K562 (cell line): ENCODE measurements around the gene AK2. TPM values are rescaled to one million over a fixed set of nuclear protein-coding genes. Genes with fewer than 3 reads are reported as not detected.

Source experiments
- FOSL1 ChIP-seq: fragments of 200-800 bp; sonication (Bioruptor generic); conservative IDR thresholded peaks from 2 replicates; pipeline ENCODE4 v1.6.1; 2016; ENCODE audit warnings: missing genetic modification characterization, missing compliant biosample characterization
- HLTF ChIP-seq: fragments of 450-650 bp; IDR thresholded peaks from 2 replicates; pipeline ENCODE4 v1.6.1; 2016
- MAZ ChIP-seq, 2 experiments: fragments of 450-650 bp in 1 of 2; sonication (generic) in 1 of 2; formaldehyde crosslinking; IDR thresholded peaks in 1 of 2; conservative IDR thresholded peaks in 1 of 2; 2 replicates each; pipeline versions ENCODE4 v1.4.0 to v1.5.0; 2020; ENCODE audit warnings: mild to moderate bottlenecking in 1 of 2, missing genetic modification reagents in 1 of 2
- MXD1 ChIP-seq: fragments of 250-450 bp; sonication (Bioruptor Pico); IDR thresholded peaks from 2 replicates; pipeline ENCODE4 v1.8.0; 2021; ENCODE audit warnings: borderline replicate concordance, mild to moderate bottlenecking, moderate library complexity; ENCODE audit not compliant: poor library complexity, severe bottlenecking
- NFATC3 ChIP-seq: fragments of 450-650 bp; IDR thresholded peaks from 2 replicates; pipeline ENCODE4 v1.6.1; 2017; ENCODE audit warnings: mild to moderate bottlenecking
- NFIX ChIP-seq: fragments of 250-450 bp; sonication (Bioruptor Pico); IDR thresholded peaks from 2 replicates; pipeline ENCODE4 v1.4.0; 2020; ENCODE audit warnings: low read depth, mild to moderate bottlenecking, moderate library complexity
- PRMT5 ChIP-seq: sonication (generic); formaldehyde crosslinking; IDR thresholded peaks from 2 replicates; pipeline ENCODE4 v1.5.0; 2020; ENCODE audit warnings: missing genetic modification reagents
- SLC30A9 ChIP-seq: fragments of 250-450 bp; sonication (Bioruptor Pico); IDR thresholded peaks from 2 replicates; pipeline ENCODE4 v1.8.0; 2022; ENCODE audit warnings: mild to moderate bottlenecking, moderate library complexity
- STAG1 ChIP-seq: sonication (generic); formaldehyde crosslinking; IDR thresholded peaks from 2 replicates; pipeline ENCODE4 v1.5.0; 2020; ENCODE audit warnings: missing genetic modification reagents, borderline replicate concordance
- TAF1 ChIP-seq: IDR thresholded peaks from 2 replicates; pipeline ENCODE4 v1.6.1; 2011; ENCODE audit warnings: mild to moderate bottlenecking, low read length, moderate library complexity; ENCODE audit not compliant: insufficient read depth, control insufficient read depth, severe bottlenecking; ENCODE audit errors: extremely low read depth
- TCF7L2 ChIP-seq: fragments of 150-350 bp; IDR thresholded peaks from 2 replicates; pipeline ENCODE4 v1.6.1; 2016; ENCODE audit warnings: low read depth, mild to moderate bottlenecking, low read length, moderate library complexity
- THRA ChIP-seq: fragments of 450-650 bp; IDR thresholded peaks from 2 replicates; pipeline ENCODE4 v1.6.1; 2017; ENCODE audit warnings: mild to moderate bottlenecking, moderate library complexity
- YY1 ChIP-seq, 3 experiments: IDR thresholded peaks; 2 replicates each; pipeline ENCODE4 v1.6.1; 2011; ENCODE audit warnings: low read length in 2 of 3, mild to moderate bottlenecking in 2 of 3, moderate library complexity in 2 of 3, borderline replicate concordance in 1 of 3, control low read depth in 1 of 3, low read depth in 1 of 3; ENCODE audit not compliant: insufficient read depth in 3 of 3, insufficient replicate concordance in 2 of 3, control insufficient read depth in 1 of 3, insufficient read length in 1 of 3; ENCODE audit errors: extremely low read depth in 1 of 3
- ZC3H4 ChIP-seq: sonication (generic); formaldehyde crosslinking; IDR thresholded peaks from 2 replicates; pipeline ENCODE4 v1.9.0; 2021; ENCODE audit warnings: missing genetic modification reagents, borderline replicate concordance
- ZFP30 ChIP-seq: fragments of 250-450 bp; sonication (Bioruptor Pico); IDR thresholded peaks from 2 replicates; pipeline ENCODE4 v1.8.0; 2022; ENCODE audit warnings: moderate library complexity, mild to moderate bottlenecking, inconsistent platforms, borderline replicate concordance
- ZKSCAN3 ChIP-seq: fragments of 250-450 bp; sonication (Bioruptor Pico); IDR thresholded peaks from 2 replicates; pipeline ENCODE4 v1.4.0; 2020
- ZNF263 ChIP-seq: sonication (generic); formaldehyde crosslinking; IDR thresholded peaks from 2 replicates; pipeline ENCODE4 v1.8.0; 2022; ENCODE audit warnings: mild to moderate bottlenecking, missing genetic modification reagents, borderline replicate concordance
- ZNF561 ChIP-seq: fragments of 450-650 bp; formaldehyde crosslinking; conservative IDR thresholded peaks from 2 replicates; pipeline ENCODE4 v1.4.0; 2020; ENCODE audit warnings: mild to moderate bottlenecking, moderate library complexity
- ZNF639 ChIP-seq, 2 experiments: fragments of 200-800 bp in 1 of 2; sonication (Bioruptor generic) in 1 of 2; sonication (generic) in 1 of 2; formaldehyde crosslinking in 1 of 2; IDR thresholded peaks in 1 of 2; conservative IDR thresholded peaks in 1 of 2; 2 replicates each; pipeline versions ENCODE4 v1.5.0 to v1.6.1; 2016 to 2020; ENCODE audit warnings: missing compliant biosample characterization in 1 of 2, missing genetic modification characterization in 1 of 2, missing genetic modification reagents in 1 of 2
- polyA plus RNA-seq, 8 experiments: library from polyadenylated mRNA; depleted of rRNA in 4 of 8; stranded (reverse) in 5 of 8; unstranded in 3 of 8; fragments of >200 nt; fragmentation: Nextera tagmentation in 2 of 8; fragmentation: Illumina TruSeq in 1 of 8; extraction: Ambion mirVana in 2 of 8; extraction: Trizol in 1 of 8; gene quantifications; 2 replicates each; pipeline versions ENCODE4 v1.2.1 to v1.2.3, GENCODE V29; 2011 to 2014; ENCODE audit warnings: inconsistent platforms in 1 of 8, missing spikeins in 1 of 8
- total RNA-seq, 7 experiments: library from RNA; depleted of rRNA in 6 of 7; stranded (reverse); fragments of >200 nt in 6 of 7; fragmentation: Illumina TruSeq in 2 of 7; extraction: Trizol in 2 of 7; gene quantifications; 2 replicates each; pipeline versions ENCODE4 v1.2.1 to v1.2.3, GENCODE V29; 2011 to 2021; ENCODE audit warnings: low replicate concordance in 1 of 7

AK2 gene
- total and polyA plus RNA-seq, 9 of the 15 experiments (the other 6 are each of a cell fraction or from before 2014, with no cell fraction given) = 105 to 1,050 (median 509) TPM

- TF ChIP-seq ZNF263 (CRISPR knock-in tag) (no peak), MXD1 (CRISPR knock-in tag) (no peak), THRA (peak; percentile 56; the same call in 1 of the 2 replicates), ZNF561 (CRISPR knock-in tag) (no peak), PRMT5 (no peak), STAG1 (CRISPR knock-in tag) (no peak), ZNF639 (CRISPR knock-in tag; conservative IDR thresholded peaks at IDR 0.05 in 1 of 2, IDR thresholded peaks at IDR 0.05 in 1 of 2) (0 out of 4 replicates have a peak, but pooled peaks of 1 of the 2 experiments have one; percentile 46), MAZ (CRISPR knock-in tag; conservative IDR thresholded peaks at IDR 0.05 in 1 of 2, IDR thresholded peaks at IDR 0.05 in 1 of 2) (peak; percentile 25 to 67; a peak in 2 of 4 replicates), ZKSCAN3 (CRISPR knock-in tag) (no peak), HLTF (no peak), ZFP30 (CRISPR knock-in tag) (no peak), NFIX (CRISPR knock-in tag) (no peak), NFATC3 (no peak), TCF7L2 (no peak), SLC30A9 (CRISPR knock-in tag) (no peak), TAF1 (no peak), ZC3H4 (CRISPR knock-in tag) (no peak), YY1 (IDR thresholded peaks at IDR 0.05; ENCODE audit: borderline replicate concordance in 1 of 3, control insufficient read depth in 1 of 3, extremely low read depth in 1 of 3, insufficient read depth in 3 of 3, insufficient read length in 1 of 3, insufficient replicate concordance in 2 of 3, low read depth in 1 of 3, low read length in 2 of 3) (peak in 1 of 3 experiments; percentile 60), FOSL1 (no peak; the same call in 1 of the 2 replicates)
Measured at GRCh38 chr1:33055210-33056008, 18.7 kb upstream of the AK2 start (continued).
